ENCODE data around the gene HSPA12B.

HSPA12B gene

DNA sequence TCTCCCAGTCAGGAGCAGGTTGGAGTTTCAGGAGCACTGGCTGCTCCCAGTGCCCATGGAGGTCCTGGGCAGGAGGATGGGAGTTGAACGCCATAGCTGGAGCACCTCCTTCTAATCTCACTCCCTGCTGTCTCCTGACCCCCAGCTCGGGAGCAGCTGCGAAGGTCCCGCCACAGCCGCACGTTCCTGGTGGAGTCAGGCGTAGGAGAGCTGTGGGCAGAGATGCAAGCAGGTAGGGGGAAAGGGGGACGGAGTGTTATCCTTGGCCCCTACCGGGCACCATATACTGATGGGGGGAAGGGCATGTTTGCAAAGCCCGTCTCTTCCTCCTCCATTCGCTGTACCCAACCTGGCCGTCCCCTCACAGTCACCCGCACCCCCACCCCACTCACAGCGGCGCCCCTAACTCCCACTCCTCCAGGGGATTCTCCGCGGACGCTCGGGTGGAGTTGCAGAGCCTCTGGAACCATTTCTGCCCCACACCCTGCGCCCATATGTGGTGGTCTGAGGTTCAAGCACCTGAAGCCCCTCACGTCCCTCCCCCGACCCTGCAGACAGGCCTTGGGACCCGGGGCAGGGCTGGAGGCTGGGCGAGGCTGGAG is 16.7 kb downstream of the HSPA12B start:
- DNase-seq (ENCODE audit: low read depth) = no peak

DNA sequence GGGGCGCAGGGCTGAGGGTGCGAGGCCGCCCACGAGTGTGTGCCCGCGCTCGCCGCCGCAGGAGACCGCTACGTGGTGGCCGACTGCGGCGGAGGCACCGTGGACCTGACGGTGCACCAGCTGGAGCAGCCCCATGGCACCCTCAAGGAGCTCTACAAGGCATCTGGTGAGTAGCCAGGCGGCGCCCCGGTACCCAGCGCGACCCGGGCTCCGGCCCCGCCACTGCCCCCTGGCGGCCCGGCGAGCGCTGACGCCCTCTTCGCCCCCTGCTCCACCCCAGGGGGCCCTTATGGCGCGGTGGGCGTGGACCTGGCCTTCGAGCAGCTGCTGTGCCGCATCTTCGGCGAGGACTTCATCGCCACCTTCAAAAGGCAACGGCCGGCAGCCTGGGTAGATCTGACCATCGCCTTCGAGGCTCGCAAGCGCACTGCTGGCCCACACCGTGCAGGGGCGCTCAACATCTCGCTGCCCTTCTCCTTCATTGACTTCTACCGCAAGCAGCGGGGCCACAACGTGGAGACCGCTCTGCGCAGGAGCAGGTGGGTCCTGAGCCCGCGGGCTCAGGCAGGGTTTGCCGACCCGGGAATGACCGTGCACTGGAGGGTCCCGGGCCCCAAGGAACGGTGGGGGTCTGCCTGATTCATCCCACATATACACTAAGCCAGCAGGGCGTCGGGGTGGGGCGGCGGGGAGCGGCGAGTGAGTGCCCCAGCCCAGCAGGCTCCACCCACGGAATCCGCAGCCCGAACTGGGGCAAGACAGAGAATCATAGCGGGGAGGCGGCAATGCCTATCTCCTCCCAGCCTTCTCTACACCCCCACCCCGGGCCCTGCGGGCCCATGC is 17.4 kb downstream of the HSPA12B start:
- DNase-seq (ENCODE audit: low read depth) = no peak

DNA sequence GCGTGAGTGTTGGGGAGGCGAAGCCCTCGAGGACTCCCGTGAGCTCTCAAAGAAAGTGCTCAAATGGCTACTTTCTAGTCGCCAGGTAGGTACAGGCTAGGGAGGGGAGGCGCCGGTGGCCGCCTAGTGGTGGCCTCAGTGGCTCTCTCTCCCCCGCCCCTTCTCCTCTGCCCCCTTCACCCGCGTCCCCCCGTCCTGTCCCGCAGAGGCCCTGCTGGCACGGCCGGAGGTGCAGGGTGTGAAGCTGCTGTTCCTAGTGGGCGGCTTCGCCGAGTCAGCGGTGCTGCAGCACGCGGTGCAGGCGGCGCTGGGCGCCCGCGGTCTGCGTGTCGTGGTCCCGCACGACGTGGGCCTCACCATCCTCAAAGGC is 18.8 kb downstream of the HSPA12B start:
- no peak for DNase-seq (ENCODE audit: low read depth)

DNA sequence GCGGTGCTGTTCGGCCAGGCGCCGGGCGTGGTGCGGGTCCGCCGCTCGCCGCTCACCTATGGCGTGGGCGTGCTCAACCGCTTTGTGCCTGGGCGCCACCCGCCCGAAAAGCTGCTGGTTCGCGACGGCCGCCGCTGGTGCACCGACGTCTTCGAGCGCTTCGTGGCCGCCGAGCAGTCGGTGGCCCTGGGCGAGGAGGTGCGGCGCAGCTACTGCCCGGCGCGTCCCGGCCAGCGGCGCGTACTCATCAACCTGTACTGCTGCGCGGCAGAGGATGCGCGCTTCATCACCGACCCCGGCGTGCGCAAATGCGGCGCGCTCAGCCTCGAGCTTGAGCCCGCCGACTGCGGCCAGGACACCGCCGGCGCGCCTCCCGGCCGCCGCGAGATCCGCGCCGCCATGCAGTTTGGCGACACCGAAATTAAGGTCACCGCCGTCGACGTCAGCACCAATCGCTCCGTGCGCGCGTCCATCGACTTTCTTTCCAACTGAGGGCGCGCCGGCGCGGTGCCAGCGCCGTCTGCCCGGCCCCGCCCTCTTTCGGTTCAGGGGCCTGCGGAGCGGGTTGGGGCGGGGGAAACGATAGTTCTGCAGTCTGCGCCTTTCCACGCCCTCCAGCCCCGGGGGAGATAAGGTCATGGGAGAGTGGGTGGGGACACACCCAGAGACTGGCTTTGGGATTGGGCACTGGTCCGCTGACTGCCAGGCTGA is 19.3 kb downstream of the HSPA12B start:
- DNase-seq (ENCODE audit: low read depth) = peak; percentile 21

DNA sequence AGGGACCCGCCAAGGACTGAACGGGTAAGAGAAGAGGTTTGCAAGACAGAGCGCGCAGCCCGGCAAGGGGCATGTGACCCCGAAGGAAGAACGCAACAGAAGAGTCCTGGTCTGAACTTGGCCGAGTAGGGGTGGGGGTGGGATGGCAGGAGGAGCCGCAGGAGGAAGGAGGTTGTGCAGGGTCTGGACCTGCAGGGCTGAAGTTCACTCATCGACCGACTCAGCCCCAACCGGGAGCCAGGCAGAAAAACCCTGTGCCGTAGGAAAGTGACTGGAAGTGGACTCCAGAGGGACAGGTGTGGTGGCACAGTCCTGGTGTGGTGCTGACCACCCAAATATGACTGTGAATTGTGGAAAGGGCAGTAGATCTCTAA is 19.9 kb downstream of the HSPA12B start:
- no peak for DNase-seq (ENCODE audit: low read depth)

DNA sequence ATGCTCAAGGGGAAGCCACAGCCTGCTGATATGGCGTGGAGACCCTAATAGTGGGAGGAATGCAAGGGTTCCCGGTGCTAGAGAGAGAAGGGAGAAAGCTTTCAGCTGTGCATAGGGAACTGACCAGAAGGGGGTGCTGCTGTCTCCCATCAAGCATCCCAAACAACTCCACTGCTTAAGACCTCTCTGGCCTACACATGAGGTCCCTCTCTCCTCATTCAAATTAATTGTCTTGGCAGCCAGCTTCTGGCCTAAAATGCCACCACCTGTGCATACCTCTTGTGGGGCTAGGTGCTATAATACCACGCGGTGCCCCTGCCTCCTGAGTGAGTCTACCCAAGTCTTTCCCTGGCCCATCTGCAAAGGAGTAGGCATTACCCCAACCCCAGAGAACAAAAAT is 20.6 kb downstream of the HSPA12B start:
- peak; percentile 27 for DNase-seq (ENCODE audit: low read depth)

DNA sequence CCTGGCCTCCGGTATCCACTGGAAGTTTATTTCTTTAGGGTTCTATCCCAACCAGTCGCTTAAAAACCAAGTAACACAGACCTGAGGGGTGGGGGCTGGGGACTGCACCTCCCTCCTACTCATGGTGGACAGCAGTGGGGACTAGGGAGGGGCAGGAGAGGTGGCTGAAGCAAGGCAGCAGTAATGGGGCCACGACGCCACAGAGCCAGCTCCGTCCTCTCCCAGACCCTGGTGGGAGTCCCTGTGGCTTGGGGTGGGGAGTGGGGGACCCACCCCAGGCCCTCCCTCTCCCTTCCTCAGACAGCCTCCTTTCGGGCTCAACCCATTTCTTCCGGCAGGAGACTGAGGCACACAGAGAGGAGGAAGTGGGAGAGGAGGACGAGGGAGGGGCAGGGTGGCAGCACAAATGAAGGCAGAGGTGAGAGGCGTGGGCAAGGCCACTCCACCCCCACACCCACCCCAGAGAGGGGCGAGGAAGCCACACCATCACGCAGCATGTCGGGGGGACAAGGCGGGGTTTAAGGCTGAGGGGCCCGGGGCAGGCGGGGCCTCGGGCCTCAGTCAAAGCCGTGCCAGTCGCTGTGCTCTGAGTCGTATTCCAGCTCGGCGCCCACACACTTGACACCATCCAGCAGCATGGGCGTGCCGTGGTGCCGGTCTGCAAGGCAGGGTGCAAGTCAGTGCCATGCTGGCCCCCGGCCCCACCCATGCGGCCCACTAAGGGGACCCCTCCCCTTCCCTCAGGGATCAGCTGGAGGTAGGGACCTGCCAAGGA is 21.2 kb downstream of the HSPA12B start:
- no peak for DNase-seq (ENCODE audit: low read depth)

DNA sequence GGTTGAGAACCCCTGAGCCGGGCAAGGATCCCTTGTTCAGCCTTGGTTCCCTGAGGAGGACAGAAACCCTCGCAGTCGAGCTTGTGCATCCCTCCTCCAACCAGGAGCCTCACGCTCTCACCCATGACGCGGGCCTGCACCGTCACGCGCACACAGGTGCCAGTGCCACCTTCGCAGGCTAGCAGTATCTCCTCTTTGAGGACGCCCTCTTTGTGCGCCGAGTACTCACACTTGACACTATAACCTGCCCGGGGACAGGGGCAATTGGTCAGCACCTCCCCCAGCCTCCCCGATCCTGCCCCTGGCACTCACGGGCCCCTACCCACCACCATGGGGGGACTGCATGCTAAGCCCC is 21.8 kb downstream of the HSPA12B start:
- no peak for DNase-seq (ENCODE audit: low read depth)

DNA sequence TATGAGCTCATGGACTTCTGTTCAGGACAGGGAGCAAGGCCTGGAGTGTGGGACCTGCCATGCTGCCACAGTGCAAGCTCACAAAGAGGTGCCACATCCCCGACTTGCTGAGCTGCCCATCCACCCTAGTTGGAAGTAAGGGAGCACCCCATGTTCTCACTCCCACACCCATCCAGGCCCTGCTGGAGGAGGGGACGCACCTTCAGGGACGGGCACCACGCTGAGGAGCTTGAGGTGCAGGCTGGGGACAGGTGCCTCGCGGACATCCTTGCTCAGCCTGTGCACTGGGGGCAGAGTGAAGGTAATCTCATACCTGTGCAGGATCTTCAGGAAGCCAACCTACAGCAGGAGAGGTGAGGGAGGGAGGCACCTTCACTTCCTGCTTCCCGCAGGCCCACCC is 22.8 kb downstream of the HSPA12B start:
- no peak for DNase-seq (ENCODE audit: low read depth)

DNA sequence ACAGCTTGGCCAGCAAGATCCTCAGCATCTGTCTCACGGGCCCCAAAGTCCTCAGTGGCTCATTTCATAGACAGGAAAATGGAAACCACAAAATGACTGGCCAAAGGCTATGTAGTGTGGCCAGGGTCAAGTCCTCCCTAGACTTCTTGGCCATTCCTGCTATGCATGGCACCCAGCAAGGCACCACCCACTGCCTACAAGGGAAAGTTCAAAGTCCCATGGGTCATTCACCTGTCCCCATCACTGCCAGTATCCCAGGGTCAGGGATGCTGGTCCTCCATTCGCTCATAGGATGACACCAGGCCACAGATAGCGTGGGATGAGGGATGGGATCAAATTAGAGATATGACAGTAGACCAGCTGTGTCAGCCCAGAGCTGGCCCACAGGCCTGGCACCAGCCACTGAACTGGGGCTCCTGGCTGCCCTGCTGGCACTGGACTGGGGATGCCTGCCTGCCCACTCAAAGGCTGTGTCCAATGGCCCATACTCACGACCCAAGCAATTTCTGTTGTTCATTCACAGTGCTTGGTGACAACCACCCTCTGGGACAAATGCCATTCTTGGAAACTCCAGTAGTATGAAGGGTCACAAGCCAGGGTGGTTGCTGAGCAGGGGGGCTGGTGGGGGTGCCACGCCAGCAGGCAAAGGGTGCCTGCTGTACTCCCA is 23.5 kb downstream of the HSPA12B start:
- DNase-seq (ENCODE audit: low read depth) = no peak

DNA sequence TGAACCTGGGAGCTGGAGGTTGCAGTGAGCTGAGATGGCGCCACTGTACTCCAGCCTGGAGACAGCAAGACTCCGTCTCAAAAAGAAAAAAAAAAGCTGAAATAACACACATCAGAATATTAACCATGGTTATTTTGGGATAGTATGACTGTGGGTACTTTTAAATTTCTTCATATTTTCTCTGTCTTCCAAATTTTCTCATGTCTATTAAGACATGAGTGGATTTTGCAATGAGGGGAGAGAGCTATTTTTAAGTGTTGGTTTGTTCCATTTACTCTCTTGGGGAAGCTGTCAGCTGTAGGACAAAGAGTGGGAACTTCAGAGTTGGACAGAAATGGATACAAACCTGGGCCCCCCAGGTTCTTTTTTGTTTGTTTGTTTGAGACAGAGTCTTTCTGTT is 24.8 kb downstream of the HSPA12B start:
- no peak for DNase-seq (ENCODE audit: low read depth)

DNA sequence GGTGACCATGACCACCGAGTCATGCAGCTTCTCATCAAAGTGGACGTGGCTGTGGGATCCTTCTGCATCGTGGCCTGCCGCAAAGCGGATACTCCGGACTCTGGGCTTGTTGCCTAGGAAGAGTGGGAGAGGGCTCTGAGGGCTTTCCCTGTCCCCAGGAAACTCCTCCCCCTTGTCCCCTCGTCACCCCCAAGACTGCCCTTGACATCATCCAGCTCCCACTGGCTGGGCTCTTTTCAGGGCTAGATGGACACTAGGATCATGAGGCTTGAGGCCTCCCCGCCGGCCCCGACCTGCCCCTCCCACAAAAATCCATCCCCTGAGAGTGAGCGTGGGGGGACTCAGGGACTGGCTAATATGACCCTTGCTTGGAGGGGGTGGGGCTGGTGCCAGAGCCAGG is 26.1 kb downstream of the HSPA12B start:
- DNase-seq (ENCODE audit: low read depth) = no peak

DNA sequence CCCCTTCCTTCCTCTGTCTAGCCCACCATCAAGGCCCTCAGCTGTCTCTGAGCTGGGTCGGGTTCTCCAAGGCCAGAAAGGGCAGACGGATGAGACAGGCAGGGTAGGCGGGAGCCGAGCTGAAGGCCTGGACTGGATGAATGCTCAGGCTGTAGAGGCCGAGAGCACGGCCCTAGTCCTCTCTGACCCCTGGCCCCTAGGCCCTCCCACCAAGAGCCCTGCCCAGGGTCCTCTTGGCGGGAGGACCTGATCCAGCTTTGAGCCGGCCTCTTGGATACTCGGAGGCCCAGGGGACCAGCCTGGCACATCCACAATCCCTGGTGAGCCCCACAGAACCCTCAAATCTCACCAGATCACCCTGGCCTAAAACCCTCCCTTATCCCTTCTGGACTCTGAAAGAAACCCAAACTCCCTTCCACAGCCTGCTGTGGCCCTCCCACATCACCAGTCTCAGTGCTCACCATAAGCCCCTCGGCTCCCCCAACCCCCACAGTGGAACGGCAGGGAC is 26.9 kb downstream of the HSPA12B start:
- no peak for DNase-seq (ENCODE audit: low read depth)

DNA sequence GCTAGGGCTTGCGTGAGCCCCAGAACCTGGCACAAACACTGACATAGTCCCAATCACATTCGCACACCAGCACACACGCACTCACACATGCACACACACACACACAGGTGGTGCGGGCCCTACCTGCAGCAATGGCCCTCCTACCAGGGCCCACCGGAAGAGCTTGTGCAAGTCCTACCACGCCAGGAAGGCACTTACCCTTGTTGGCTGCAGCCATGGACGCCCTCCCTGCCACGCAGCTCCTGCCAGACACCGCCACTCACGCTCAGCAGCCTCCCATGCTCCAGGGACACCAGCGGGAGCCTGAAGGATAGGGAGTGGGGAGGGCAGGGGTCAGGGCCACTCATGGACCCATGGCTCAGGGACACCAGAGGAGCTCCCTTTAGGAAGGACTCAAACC is 27.4 kb downstream of the HSPA12B start:
- DNase-seq (ENCODE audit: low read depth) = no peak

DNA sequence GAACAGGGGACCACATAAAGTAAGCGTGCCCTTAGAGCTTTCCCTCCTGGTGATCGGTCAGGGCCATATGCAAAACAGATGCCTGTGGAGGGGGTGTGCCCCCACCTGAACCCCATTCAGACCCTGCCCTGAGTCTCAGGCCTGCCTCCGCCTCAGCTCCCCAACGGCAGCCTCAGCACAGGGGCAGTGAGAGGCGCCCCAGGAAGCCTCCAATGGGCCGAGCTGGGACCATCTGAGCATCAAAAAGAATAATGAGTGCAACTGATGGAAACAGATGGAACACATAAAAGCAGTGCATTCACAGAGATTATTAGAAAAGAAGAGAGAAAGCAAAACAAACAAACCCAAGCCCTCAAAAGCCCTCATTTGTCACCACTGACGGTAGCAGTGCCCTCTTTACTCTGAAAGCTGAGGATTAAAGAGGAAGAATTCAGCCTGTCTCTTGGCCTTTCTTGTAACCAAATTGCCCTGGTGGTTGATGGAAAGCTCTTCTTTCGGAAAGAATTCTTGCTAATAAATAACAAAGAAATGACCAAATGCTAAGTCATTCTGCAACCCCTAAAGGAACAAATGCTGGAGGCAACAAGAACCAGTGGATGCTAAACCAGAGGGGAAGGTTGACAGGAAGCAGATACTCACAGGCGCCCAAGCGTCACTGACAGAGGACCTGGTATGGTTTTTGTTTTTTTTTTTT is 28.3 kb downstream of the HSPA12B start:
- DNase-seq (ENCODE audit: low read depth) = no peak

DNA sequence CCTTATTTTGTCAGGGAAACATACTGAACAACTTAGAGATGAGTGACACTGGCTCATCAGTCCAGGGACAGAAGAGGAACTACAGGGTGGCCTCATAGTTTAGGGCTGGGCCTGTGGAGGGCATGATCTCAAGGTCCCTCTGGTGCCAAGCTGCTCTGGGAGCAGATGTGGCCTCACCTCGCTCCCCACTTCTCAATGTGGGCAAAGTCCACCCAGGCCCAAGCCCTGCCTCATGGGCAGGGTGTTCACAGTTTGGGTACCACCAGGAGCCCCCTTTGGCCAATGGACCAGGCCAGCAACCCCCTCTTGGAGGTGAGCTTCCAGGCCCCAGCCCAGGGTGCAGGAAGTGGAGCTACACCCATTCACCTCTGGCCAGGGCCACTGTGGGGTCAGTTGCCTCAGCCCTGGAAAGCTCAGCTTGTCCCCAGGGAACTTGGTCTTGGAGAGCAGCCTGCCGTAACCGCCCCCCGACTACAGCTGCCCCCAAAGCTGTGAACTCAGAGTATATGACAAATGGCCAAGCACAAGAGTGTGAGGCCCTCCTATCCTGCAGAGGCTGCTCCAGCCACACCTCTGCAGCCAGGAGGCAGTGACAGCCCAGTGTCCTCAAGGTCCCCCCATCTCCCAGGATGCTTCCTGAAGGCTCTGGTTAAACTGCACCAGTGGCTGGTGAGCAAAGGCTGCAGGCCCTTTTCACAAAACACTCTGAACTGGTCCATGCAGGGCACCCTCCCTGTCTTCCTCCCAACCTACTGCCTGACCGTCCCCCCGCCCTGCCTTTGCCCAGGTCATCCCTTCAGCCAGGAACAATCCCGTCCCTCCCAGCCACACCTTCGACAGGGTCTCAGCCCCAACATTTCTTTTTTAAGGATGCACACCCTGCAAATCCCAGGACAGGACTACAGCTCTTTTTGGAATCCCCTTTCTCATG is 31.5 kb downstream of the HSPA12B start:
- DNase-seq (ENCODE audit: low read depth) = no peak

DNA sequence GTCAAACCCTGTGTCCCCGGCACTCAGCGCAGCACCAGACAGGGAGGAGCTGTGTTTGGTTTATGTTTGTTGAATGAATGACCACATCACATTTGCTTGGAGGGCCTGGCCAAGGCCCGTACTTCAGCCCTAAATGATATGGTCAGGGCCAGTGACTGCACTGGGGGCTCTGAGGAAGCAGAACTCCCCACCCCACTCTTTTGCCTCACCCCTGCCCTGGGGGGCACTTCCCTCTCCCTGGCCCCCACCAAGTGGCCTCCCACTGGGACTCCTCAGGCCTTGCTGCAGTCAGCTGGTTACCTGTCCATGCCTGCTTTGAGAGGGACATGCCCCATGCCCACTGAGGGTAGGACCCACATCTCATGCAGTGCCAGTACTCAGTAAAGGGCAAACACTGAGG is 32.2 kb downstream of the HSPA12B start:
- DNase-seq (ENCODE audit: low read depth) = no peak

DNA sequence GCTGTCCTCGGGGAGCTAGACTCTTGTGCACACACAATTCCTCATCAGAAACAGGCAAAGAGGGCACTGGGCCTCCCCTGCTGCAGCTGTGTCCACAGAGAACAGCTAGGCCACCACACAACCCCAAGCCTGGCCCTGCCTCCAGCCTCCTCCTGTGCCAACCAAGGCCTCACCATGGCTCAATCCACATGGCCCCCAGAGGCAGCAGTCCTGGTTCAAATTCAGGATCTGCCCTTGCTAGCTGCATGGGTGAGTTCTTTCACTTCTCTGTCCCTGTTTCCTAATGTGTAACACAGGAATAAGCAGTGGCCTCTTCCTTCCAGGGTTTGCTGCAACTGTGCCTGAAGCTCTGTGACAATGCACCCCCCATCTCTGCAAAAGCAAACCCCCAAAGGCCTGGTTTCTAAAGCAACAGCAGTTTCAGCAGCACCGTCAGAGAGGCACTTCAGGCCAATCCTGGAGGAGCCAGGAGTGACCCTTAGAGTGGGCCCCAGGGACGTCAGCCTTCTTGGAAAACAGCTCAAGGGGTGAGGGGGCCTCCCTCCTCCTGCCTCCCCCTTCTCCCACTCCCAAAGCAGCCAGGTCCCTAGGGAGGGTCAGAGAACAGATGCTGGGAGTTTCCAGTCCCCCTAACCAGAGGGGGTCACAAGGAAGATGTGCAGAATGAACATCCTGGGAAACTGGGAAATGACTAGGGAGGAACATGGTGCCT is 32.8 kb downstream of the HSPA12B start:
- no peak for DNase-seq (ENCODE audit: low read depth)

DNA sequence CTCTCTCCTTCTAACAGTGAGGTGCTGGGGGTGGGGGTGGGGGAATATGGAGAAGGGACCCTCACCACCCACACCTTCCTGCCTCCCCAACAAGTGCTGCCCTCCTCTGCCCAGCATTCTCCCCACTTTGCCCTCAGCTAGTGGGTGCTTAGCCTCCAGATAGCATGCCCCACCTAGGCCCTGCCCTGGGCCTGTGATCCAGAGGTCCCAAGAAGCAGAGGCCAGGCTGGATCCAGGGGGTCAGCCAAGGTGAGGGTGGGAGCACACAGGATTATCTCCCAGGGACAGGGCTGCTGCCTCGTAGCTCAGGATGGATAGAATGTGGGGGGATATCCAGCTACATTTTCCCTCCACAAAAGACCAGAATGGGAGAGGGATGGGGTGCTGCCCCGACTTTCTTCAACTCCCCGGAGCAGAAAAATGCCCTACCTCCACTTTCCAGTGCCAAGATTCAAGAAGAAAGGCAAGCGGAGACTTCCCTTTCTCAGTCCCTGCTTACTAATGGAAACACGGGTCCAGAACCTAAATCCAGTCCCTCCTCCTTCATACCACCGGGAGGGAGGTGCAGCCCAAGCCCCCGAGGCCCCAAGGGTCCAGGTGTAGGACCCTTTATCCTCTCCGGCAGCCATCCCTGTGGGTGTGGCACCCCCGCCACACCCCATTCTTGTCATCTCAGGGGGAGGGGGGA is 34.1 kb downstream of the HSPA12B start:
- no peak for DNase-seq (ENCODE audit: low read depth)
